ENCODE data around the gene WASF3. TPM values are rescaled to one million over a fixed set of nuclear protein-coding genes. Genes with fewer than 3 reads are reported as not detected.

Gene WASF3
- total RNA-seq, 1 donor from 2014 or later, result 12.5 TPM

- no peak for DNase-seq (ENCODE audit: low read depth)
Measured at GRCh38 chr13:26680572-26680971, 123.1 kb downstream of the WASF3 start.

- no peak for DNase-seq (ENCODE audit: low read depth)
Measured at GRCh38 chr13:26681036-26681435, 123.6 kb downstream of the WASF3 start.

- no peak for DNase-seq (ENCODE audit: low read depth)
Measured at GRCh38 chr13:26682606-26683005, 125.1 kb downstream of the WASF3 start.

- DNase-seq (ENCODE audit: low read depth), result no peak
Measured at GRCh38 chr13:26685606-26686005, 128.1 kb downstream of the WASF3 start.

GRCh38 chr13:26686285-26686684 lies 128.8 kb downstream of the WASF3 start:
- DNase-seq (ENCODE audit: low read depth), result no peak

- no peak for DNase-seq (ENCODE audit: low read depth)
Measured at GRCh38 chr13:26688286-26688685, 130.8 kb downstream of the WASF3 start.

GRCh38 chr13:26688980-26689379 lies 131.5 kb downstream of the WASF3 start:
- DNase-seq (ENCODE audit: low read depth), result no peak

- DNase-seq (ENCODE audit: low read depth), result no peak
Measured at GRCh38 chr13:26693749-26694463, 136.4 kb downstream of the WASF3 start.

GRCh38 chr13:26694609-26695359 lies 137.3 kb downstream of the WASF3 start:
- DNase-seq (ENCODE audit: low read depth), result no peak

GRCh38 chr13:26695360-26695705 lies 137.8 kb downstream of the WASF3 start:
- no peak for DNase-seq (ENCODE audit: low read depth)

- DNase-seq (ENCODE audit: low read depth), result no peak
Measured at GRCh38 chr13:26695891-26696311, 138.4 kb downstream of the WASF3 start.

- no peak for DNase-seq (ENCODE audit: low read depth)
Measured at GRCh38 chr13:26697069-26697955, 139.8 kb downstream of the WASF3 start.

GRCh38 chr13:26698392-26699196 lies 141.1 kb downstream of the WASF3 start:
- peak; percentile 84 for DNase-seq (ENCODE audit: low read depth)

GRCh38 chr13:26699197-26699490 lies 141.7 kb downstream of the WASF3 start:
- no peak for DNase-seq (ENCODE audit: low read depth)

GRCh38 chr13:26705536-26705935 lies 148.1 kb downstream of the WASF3 start:
- DNase-seq (ENCODE audit: low read depth), result no peak

GRCh38 chr13:26706381-26706780 lies 148.9 kb downstream of the WASF3 start:
- DNase-seq (ENCODE audit: low read depth), result no peak

GRCh38 chr13:26707122-26708006 lies 149.9 kb downstream of the WASF3 start:
- peak; percentile 64 for DNase-seq (ENCODE audit: low read depth)

- no peak for DNase-seq (ENCODE audit: low read depth)
Measured at GRCh38 chr13:26708007-26708297, 150.5 kb downstream of the WASF3 start.

- DNase-seq (ENCODE audit: low read depth), result no peak
Measured at GRCh38 chr13:26709461-26709860, 152.0 kb downstream of the WASF3 start.

GRCh38 chr13:26710166-26710565 lies 152.7 kb downstream of the WASF3 start:
- peak; percentile 19 for DNase-seq (ENCODE audit: low read depth)
